Measurements from ENCODE around the gene ANO9.

DNA sequence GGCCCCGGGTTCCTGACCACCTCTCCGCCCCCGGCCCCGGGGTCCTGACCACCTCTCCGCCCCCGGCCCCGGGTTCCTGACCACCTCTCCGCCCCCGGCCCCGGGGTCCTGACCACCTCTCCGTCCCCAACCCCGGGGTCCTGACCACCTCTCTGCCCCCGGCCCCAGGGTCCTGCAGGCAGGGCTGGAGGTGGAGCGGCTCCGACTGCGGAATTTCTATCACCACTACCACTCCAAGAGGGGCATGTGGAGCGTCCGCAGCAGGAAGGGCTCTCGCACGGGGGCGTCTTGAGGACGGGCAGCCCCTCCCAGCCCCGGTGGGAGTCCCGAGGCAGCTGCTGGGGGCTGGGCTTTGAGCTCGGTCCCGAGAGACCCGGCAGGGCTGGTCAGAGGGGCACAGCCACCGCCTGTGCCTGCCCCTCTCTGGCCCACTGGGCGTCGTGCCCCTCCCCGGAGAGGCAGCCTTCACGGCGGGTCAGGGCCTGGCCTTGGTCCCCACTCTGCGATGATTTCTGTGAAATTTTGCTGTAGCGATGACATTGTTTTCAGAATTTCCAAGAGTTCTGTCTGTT lies 60.2 kb downstream of the ANO9 start:
- TF ChIP-seq, protein P1, sequence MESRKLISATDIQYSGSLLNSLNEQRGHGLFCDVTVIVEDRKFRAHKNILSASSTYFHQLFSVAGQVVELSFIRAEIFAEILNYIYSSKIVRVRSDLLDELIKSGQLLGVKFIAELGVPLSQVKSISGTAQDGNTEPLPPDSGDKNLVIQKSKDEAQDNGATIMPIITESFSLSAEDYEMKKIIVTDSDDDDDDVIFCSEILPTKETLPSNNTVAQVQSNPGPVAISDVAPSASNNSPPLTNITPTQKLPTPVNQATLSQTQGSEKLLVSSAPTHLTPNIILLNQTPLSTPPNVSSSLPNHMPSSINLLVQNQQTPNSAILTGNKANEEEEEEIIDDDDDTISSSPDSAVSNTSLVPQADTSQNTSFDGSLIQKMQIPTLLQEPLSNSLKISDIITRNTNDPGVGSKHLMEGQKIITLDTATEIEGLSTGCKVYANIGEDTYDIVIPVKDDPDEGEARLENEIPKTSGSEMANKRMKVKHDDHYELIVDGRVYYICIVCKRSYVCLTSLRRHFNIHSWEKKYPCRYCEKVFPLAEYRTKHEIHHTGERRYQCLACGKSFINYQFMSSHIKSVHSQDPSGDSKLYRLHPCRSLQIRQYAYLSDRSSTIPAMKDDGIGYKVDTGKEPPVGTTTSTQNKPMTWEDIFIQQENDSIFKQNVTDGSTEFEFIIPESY (IDR thresholded peaks at IDR 0.05), result no peak
- TF ChIP-seq, protein P2, sequence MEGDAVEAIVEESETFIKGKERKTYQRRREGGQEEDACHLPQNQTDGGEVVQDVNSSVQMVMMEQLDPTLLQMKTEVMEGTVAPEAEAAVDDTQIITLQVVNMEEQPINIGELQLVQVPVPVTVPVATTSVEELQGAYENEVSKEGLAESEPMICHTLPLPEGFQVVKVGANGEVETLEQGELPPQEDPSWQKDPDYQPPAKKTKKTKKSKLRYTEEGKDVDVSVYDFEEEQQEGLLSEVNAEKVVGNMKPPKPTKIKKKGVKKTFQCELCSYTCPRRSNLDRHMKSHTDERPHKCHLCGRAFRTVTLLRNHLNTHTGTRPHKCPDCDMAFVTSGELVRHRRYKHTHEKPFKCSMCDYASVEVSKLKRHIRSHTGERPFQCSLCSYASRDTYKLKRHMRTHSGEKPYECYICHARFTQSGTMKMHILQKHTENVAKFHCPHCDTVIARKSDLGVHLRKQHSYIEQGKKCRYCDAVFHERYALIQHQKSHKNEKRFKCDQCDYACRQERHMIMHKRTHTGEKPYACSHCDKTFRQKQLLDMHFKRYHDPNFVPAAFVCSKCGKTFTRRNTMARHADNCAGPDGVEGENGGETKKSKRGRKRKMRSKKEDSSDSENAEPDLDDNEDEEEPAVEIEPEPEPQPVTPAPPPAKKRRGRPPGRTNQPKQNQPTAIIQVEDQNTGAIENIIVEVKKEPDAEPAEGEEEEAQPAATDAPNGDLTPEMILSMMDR (IDR thresholded peaks at IDR 0.05; ENCODE audit: low read depth, low read length, missing input control), result no peak
- TF ChIP-seq FOXA1 (IDR thresholded peaks at IDR 0.05) (no peak), YY1 (IDR thresholded peaks at IDR 0.05) (no peak), TAF1 (conservative IDR thresholded peaks at IDR 0.05) (no peak), RAD21 (IDR thresholded peaks at IDR 0.05) (no peak), EGR1 (IDR thresholded peaks at IDR 0.05; ENCODE audit: low read depth in 2 of 2) (no peak), NR2F2 (IDR thresholded peaks at IDR 0.05) (no peak), GABPA (IDR thresholded peaks at IDR 0.05 in 1 of 2, conservative IDR thresholded peaks at IDR 0.05 in 1 of 2) (no peak), RXRA (IDR thresholded peaks at IDR 0.05) (no peak)
- TF ChIP-seq, protein P3, sequence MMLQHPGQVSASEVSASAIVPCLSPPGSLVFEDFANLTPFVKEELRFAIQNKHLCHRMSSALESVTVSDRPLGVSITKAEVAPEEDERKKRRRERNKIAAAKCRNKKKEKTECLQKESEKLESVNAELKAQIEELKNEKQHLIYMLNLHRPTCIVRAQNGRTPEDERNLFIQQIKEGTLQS (IDR thresholded peaks at IDR 0.05), result no peak
- TF ChIP-seq, protein P4, sequence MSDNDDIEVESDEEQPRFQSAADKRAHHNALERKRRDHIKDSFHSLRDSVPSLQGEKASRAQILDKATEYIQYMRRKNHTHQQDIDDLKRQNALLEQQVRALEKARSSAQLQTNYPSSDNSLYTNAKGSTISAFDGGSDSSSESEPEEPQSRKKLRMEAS (IDR thresholded peaks at IDR 0.05), result no peak
- TF ChIP-seq, protein P5, sequence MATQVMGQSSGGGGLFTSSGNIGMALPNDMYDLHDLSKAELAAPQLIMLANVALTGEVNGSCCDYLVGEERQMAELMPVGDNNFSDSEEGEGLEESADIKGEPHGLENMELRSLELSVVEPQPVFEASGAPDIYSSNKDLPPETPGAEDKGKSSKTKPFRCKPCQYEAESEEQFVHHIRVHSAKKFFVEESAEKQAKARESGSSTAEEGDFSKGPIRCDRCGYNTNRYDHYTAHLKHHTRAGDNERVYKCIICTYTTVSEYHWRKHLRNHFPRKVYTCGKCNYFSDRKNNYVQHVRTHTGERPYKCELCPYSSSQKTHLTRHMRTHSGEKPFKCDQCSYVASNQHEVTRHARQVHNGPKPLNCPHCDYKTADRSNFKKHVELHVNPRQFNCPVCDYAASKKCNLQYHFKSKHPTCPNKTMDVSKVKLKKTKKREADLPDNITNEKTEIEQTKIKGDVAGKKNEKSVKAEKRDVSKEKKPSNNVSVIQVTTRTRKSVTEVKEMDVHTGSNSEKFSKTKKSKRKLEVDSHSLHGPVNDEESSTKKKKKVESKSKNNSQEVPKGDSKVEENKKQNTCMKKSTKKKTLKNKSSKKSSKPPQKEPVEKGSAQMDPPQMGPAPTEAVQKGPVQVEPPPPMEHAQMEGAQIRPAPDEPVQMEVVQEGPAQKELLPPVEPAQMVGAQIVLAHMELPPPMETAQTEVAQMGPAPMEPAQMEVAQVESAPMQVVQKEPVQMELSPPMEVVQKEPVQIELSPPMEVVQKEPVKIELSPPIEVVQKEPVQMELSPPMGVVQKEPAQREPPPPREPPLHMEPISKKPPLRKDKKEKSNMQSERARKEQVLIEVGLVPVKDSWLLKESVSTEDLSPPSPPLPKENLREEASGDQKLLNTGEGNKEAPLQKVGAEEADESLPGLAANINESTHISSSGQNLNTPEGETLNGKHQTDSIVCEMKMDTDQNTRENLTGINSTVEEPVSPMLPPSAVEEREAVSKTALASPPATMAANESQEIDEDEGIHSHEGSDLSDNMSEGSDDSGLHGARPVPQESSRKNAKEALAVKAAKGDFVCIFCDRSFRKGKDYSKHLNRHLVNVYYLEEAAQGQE (IDR thresholded peaks at IDR 0.05), result no peak

Measured in liver (tissue), 3 donors.